Muscle of leg (tissue), 11 donors: ENCODE measurements around the gene MYOCOS. TPM values are rescaled to one million over a fixed set of nuclear protein-coding genes. Genes with fewer than 3 reads are reported as not detected.
"Not testable (repeated sequence)": the region's sequence is repeated elsewhere in the genome, so short reads cannot be mapped to it uniquely, and the experiment has no call there.

Experiments used
- DNase-seq: peaks from one replicate; pipeline ENCODE4 v3.0.0; 2013
- H3K27ac ChIP-seq: one replicate; pipeline ENCODE4 v1.5.1; 2013; ENCODE audit warnings: mild to moderate bottlenecking, low read length, control low read depth
- H3K27me3 ChIP-seq: one replicate; pipeline ENCODE4 v1.6.1; 2013; ENCODE audit warnings: low read length; ENCODE audit not compliant: control insufficient read depth, insufficient read depth
- H3K36me3 ChIP-seq: one replicate; pipeline ENCODE4 v1.6.1; 2013; ENCODE audit warnings: low read length; ENCODE audit not compliant: control insufficient read depth, insufficient read depth
- H3K4me1 ChIP-seq: one replicate; pipeline ENCODE4 v1.6.1; 2013; ENCODE audit warnings: low read length; ENCODE audit not compliant: control insufficient read depth, insufficient read depth
- H3K4me3 ChIP-seq: one replicate; pipeline ENCODE4 v1.5.1; 2013; ENCODE audit warnings: low read length, control low read depth
- H3K9me3 ChIP-seq: replicated peaks from 2 replicates; pipeline ENCODE4 v1.6.1; 2013; ENCODE audit warnings: low read depth, low read length; ENCODE audit not compliant: control insufficient read depth
- WGBS: methylation state at CpG from one replicate; pipeline ENCODE4 v1.1.5; 2013; ENCODE audit warnings: missing lambda C conversion rate; ENCODE audit not compliant: insufficient coverage; 5-methylcytosine and 5-hydroxymethylcytosine counted together
- polyA plus RNA-seq, 8 donors: library from polyadenylated mRNA; unstranded; fragments of 120-200 nt; gene quantifications; one replicate each; pipeline versions ENCODE4 v1.2.1 to v1.2.3, GENCODE V29; 2013; ENCODE audit warnings: inconsistent platforms in 1 of 8, low replicate concordance in 1 of 8; ENCODE audit not compliant: insufficient read length in 8 of 8, insufficient read depth in 1 of 8
- total RNA-seq: library from RNA; stranded (reverse); fragments of 120-200 nt; gene quantifications from one replicate; pipeline ENCODE4 v1.2.4, GENCODE V29; 2013

The MYOCOS gene
- total and polyA plus RNA-seq, 9 donors: 0.14 to 0.16 TPM; not detected in 7

- WGBS: 79% methylated on average over 3 of the region's 14 CpGs
- H3K27me3 ChIP-seq, H3K4me3 ChIP-seq, DNase-seq, H3K36me3 ChIP-seq, H3K9me3 ChIP-seq, H3K27ac ChIP-seq, H3K4me1 ChIP-seq: not testable (repeated sequence)
Observed at GRCh38 chr1:171615122-171615906, 6.7 kb upstream of the MYOCOS start.

GRCh38 chr1:171616586-171616985 is 5.5 kb upstream of the MYOCOS start:
- Histone ChIP-seq H3K36me3 (no peaks in the 10 kb centered on the region), H3K27ac (no peak overlapping the region), H3K4me1 (no peaks in the 10 kb centered on the region), H3K9me3 (no peaks in the 10 kb centered on the region), H3K4me3 (no peak overlapping the region), H3K27me3 (no peaks in the 10 kb centered on the region)
- 44% methylated on average over 1 of the region's 2 CpGs for WGBS
- DNase-seq: no peak

- Histone ChIP-seq H3K4me3 (no peak overlapping the region), H3K9me3 (no peaks in the 10 kb centered on the region), H3K4me1 (no peaks in the 10 kb centered on the region), H3K27me3 (no peaks in the 10 kb centered on the region), H3K27ac (no peak overlapping the region), H3K36me3 (no peaks in the 10 kb centered on the region)
- 56% methylated on average over 1 of the region's 9 CpGs for WGBS
- DNase-seq: no peak
Observed at GRCh38 chr1:171623651-171624331, 1.7 kb downstream of the MYOCOS start.

GRCh38 chr1:171625225-171625624 is 3.2 kb downstream of the MYOCOS start:
- Histone ChIP-seq H3K36me3 (no peaks in the 10 kb centered on the region), H3K27me3 (no peaks in the 10 kb centered on the region), H3K9me3 (no peaks in the 10 kb centered on the region), H3K4me3 (no peak overlapping the region), H3K27ac (no peak overlapping the region), H3K4me1 (no peaks in the 10 kb centered on the region)
- no peak for DNase-seq
- no CpG with 5 or more reads among the region's 1 CpG for WGBS

- Histone ChIP-seq H3K27ac (no peak overlapping the region), H3K4me1 (no peaks in the 10 kb centered on the region), H3K9me3 (no peaks in the 10 kb centered on the region), H3K27me3 (no peaks in the 10 kb centered on the region), H3K36me3 (no peaks in the 10 kb centered on the region), H3K4me3 (no peak overlapping the region)
- no CpG with 5 or more reads among the region's 5 CpGs for WGBS
- DNase-seq: no peak
Observed at GRCh38 chr1:171627020-171627419, 5.0 kb downstream of the MYOCOS start.

GRCh38 chr1:171628225-171628624 is 6.2 kb downstream of the MYOCOS start:
- DNase-seq: no peak
- no peaks in the 10 kb centered on the region for H3K4me1 ChIP-seq
- 80% methylated on average over 2 of the region's 2 CpGs for WGBS
- H3K27me3 ChIP-seq: no peaks in the 10 kb centered on the region
- H3K27ac ChIP-seq: no peak overlapping the region
- H3K4me3 ChIP-seq: no peak overlapping the region
- no peaks in the 10 kb centered on the region for H3K9me3 ChIP-seq
- H3K36me3 ChIP-seq: no peaks in the 10 kb centered on the region

- Histone ChIP-seq H3K9me3 (no peaks in the 10 kb centered on the region), H3K27ac (no peak overlapping the region), H3K4me1 (no peaks in the 10 kb centered on the region), H3K4me3 (no peak overlapping the region), H3K36me3 (no peaks in the 10 kb centered on the region), H3K27me3 (no peaks in the 10 kb centered on the region)
- no peak for DNase-seq
- 100% methylated on average over 1 of the region's 2 CpGs for WGBS
Observed at GRCh38 chr1:171635661-171636060, 13.6 kb downstream of the MYOCOS start.

- WGBS: 80% methylated on average over 11 of the region's 11 CpGs
- Histone ChIP-seq H3K4me3 (no peak overlapping the region), H3K36me3 (no peaks in the 10 kb centered on the region), H3K4me1 (no peaks in the 10 kb centered on the region), H3K9me3 (no peaks in the 10 kb centered on the region), H3K27ac (no peak overlapping the region), H3K27me3 (no peaks in the 10 kb centered on the region)
- DNase-seq: no peak
Observed at GRCh38 chr1:171636141-171636540, 14.1 kb downstream of the MYOCOS start.

GRCh38 chr1:171637928-171638576 is 16.0 kb downstream of the MYOCOS start:
- Histone ChIP-seq H3K36me3 (no peaks in the 10 kb centered on the region), H3K9me3 (no peaks in the 10 kb centered on the region), H3K27ac (no peak overlapping the region), H3K4me3 (no peak overlapping the region), H3K4me1 (no peaks in the 10 kb centered on the region), H3K27me3 (no peaks in the 10 kb centered on the region)
- no peak for DNase-seq
- WGBS: 20% methylated on average over 1 of the region's 4 CpGs

- Histone ChIP-seq H3K36me3 (no peaks in the 10 kb centered on the region), H3K27ac (no peak overlapping the region), H3K4me3 (no peak overlapping the region), H3K9me3 (no peaks in the 10 kb centered on the region), H3K27me3 (no peaks in the 10 kb centered on the region), H3K4me1 (peaks cover 6% of the 10 kb centered on the region)
- WGBS: 90% methylated on average over 1 of the region's 1 CpG
- no peak for DNase-seq
Observed at GRCh38 chr1:171640225-171640624, 18.2 kb downstream of the MYOCOS start.
